GM21619 (cell line): ENCODE measurements around the gene DOCK10.
A peak's percentile ranks its signal among the peaks of the same experiment; 100 is the strongest.

Source experiments
- ATAC-seq: cut with Tn5 transposase; IDR thresholded peaks from one replicate; pipeline ENCODE4 v1.9.1; 2021; ENCODE audit not compliant: unreplicated experiment

DOCK10 gene

DNA sequence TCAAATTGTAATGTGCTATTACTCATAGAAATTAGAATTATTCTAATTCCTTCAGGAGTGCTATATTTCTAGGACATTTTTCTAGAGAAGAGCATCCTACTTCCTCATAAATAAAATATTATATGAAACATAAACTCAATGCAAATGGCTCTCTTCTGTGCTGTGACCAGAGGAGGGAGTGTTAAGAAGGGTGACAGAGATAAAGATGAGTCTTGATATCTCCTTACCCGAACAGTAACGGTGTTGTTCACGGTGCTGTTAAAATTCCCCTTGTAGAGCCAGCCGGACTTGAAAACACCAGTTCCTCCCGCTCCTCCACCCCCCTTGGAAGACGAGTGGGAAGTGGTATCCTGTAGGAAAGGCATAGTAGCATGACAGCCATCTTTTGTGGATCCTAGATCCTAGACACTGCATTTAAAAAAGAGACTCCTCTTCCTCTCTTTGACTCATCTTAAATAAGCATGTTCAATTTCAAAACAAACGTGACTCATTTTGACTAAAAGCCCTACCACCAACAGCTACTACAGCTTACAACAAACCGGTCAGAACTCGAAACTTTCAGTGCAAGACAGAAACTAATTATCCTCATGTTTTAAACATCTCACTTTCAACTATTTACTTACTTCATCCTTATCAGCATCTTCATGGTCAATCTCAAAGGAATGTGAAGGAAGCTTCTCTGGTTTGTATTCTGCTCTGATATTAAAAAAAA lies 156.3 kb downstream of the DOCK10 start:
- ATAC-seq, result peak; percentile 85

- no peak for ATAC-seq
Observed at GRCh38 chr2:224885291-224885690, 157.0 kb downstream of the DOCK10 start.

DNA sequence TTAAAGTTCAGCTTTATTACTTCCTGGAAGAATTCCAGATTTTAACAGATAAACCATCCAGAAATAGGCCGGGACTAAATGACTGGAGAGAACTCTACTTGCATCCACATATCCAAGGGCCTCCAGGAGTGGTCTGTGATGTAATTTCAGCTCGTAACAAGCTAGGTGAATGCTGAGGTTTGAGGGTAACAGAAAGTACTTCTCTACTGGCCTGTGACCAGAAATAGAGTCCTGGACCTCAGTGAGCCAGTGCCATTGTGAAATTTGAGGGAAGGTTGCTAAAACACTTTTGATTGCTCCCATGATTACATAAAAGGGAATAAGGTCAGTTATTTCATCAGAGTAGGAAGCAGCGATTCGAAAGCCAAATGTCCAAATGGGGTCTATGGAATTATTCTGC lies 158.1 kb downstream of the DOCK10 start:
- ATAC-seq, result no peak

DNA sequence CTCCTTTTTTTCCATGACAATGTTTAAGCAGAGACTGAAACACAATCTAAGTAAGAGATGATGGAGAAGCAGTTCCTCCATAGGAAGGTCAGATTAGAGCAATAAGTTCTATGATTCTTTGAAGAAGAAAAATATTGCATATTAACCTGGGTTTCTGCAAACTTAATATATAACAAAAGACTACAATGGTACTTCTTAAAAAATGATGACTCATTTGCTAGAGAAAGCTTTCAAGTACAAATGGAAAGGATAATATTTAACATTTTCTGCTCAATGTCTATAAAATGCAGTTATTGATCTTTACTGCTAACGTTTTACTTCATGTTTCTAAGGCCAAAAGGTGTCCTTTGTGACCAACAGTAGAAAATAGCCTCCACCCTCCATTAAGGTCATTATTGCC lies 158.6 kb downstream of the DOCK10 start:
- no peak for ATAC-seq

DNA sequence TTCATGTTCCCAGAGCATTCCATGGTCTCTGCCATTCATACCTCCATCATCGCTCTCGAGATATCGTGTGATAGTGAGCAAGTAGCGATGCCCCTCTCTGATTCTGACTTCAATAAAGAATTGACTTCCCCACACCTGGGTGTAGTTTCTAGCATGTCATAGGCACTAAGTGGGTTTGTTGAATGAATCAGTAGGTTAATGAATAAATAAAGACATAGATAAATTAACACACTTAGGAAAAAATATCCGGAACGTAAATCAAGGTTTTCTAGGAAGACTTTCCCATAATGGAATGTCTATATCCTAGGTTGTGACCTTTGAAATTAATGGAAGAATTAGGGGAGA lies 159.1 kb downstream of the DOCK10 start:
- no peak for ATAC-seq

GRCh38 chr2:224882291-224883171 lies 159.7 kb downstream of the DOCK10 start:
- ATAC-seq, result peak; percentile 42

DNA sequence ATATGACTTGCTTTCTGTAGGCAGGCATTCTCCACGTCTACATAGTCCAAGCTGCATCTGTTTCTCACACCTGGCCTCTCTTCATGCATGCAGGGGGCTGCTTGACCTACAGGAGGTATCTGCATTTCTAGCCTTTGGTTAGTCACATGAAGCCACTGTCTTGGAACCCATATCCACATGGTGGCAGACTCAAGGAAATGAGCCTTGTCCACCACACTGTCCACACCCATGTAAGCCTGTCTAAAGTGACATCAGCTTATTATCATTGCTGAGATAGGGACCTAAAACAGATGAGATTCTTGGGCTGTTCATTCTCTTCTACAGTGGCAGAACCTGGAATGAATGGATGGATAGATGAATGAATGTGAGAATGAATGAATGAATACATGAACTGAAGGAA lies 160.4 kb downstream of the DOCK10 start:
- no peak for ATAC-seq

DNA sequence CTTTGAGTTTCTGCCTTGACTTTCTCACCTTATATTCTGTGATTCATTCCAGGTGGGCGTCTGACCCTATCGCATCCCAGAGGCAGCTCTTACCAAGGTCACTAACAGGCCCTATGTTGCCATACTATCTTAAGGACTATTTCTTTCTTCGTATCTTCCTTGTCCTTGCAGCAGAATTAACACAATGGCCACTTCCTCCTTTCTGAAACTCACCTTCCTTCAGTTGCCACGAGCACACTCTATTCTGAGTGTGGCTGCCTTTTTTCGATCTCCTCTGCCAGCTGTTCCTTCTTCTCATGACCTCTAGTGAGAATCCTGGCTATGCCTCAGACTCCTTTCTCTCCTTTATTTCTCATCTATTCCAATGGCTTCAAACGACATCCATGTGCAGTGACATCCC lies 165.7 kb downstream of the DOCK10 start:
- ATAC-seq, result no peak

DNA sequence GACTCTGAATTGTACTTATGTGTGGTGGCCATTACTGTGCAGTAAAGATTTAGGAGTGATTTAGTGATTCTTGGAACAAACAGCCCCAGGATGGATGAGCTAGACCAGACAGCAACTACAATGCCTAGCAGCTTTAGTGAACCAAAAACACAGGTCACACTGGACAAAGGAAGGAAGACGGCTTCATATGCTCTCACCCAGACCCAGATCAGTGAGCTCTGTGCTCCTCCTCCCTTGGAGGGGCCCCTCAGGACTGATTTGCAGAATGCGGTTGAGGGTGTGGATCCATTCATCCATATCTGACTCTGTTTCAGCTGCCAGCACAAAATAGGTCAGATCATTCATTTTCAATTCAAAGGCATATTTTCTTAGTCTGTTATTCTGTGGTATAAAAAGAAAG lies 166.4 kb downstream of the DOCK10 start:
- peak; percentile 75 for ATAC-seq

DNA sequence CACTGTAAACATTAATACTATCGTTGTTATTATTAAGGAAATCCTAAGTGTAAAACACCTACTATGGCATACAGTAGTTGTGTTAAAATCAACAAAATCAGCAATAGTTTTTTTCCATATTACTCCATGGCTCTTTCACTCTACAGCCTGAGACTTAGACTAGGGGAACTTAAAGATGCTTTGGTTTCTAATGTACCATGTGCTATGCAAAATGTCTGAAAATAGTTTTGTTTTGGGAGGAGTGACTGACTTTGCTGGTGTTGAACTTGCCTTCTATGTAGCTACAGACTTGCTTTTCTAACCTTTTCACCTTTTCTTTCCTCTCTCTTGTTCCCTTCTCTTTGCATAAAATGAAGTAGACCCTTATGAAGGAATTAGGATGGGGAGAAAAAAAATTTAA lies 167.1 kb downstream of the DOCK10 start:
- no peak for ATAC-seq

GRCh38 chr2:224871813-224872212 lies 170.5 kb downstream of the DOCK10 start:
- ATAC-seq, result no peak

GRCh38 chr2:224870341-224870740 lies 171.9 kb downstream of the DOCK10 start:
- ATAC-seq, result no peak

- ATAC-seq, result no peak
Observed at GRCh38 chr2:224869601-224870233, 172.6 kb downstream of the DOCK10 start.

DNA sequence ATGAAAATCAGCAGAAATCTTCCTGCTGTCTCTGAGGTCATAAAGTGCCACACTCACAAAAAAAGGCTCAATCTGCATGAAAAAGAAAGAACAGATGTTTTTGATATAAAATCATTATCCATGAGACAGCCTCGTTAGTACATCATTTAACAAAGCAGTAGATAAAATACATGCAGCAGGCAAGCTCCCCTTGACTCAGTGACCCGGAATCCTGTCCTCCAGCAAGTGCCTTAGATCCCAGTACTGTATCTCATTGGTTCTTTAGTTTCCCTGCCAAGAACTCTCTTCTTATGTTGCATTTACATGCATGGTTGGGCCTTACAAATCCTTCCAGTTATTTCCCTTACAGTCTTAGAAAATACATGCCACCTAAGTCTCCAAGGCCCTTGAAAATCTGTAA lies 177.3 kb downstream of the DOCK10 start:
- ATAC-seq, result no peak

DNA sequence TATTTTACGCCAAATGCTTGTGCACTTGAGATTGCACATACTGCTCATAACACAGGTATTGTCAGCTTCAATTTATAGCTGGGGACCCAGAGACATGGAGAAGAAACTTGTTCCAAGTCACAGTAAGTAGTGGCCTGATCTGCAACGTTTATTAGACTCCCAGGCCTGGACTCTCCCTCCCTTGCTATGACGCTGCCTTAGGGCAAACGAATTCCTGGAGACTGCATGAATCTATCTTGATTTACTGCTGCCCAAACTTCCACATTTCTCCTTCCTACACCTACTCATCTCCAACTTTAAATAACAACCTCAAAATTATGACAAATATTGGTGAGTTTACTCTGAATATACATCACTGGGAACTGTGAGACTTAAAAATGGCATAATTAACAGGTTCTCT lies 181.0 kb downstream of the DOCK10 start:
- no peak for ATAC-seq

DNA sequence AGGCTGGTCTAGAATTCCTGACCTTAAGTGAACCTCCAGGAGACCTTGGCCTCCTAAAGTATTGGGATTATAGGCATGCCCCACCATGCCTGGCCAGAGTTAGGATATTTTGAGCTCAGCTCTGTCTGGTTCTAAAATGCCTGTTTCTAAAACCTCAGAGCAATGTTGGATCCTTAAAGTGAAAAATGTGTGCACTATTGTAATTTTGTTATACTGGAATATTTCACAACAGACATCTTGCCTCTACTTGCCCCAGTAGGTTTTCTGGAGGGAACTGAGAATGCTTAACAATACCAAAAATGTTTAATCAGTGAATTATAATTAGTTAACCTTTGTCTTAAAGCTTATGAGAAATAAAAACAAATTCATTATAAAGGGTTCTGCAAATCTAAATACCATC lies 181.5 kb downstream of the DOCK10 start:
- ATAC-seq, result no peak

DNA sequence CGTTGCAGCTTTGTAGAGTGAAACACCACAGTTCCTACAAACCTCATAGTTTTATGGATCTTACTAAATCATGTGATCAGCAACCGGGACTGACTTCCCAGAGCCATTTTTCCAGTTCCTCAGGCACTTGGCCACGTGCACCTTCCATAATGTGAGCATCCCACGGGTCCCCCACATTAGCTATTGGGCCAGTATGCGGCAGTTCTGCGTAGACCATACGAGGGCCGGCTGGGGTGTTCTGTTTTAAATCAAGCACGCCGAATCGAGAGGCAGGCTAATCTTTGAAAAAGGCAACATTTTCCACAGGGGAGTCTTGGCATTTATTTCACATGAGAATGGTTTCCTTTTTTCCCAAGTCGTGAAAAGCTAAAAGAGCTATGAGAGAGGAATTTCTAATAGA lies 190.5 kb downstream of the DOCK10 start:
- ATAC-seq, result no peak

GRCh38 chr2:224850081-224850480 lies 192.2 kb downstream of the DOCK10 start:
- ATAC-seq, result no peak

DNA sequence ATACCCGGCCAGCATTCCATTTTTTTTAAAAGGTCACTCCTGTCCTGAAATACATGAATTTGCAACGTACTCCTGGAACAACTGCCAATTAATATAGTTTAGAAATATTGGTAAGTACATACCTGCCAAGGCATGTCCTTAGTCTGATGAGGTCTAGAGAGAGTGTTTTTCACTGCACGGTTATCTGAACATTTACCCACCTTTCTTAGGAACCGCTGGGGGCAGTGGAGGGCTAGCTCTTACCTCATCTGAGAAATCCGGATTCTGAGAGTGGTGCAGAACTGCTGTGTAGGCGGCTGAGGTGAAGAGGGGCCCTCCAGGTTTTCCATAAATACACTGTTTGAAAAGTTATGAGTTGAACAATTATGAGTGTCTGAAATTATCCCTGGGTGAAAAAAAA lies 193.0 kb downstream of the DOCK10 start:
- no peak for ATAC-seq

- no peak for ATAC-seq
Observed at GRCh38 chr2:224847961-224848850, 194.1 kb downstream of the DOCK10 start.

GRCh38 chr2:224847381-224847780 lies 194.9 kb downstream of the DOCK10 start:
- ATAC-seq, result no peak
